H1 (cell line): Measurements from ENCODE around the gene PELI2.

Source experiments
- CTCF ChIP-seq, 3 experiments: IDR thresholded peaks; 1 replicate in 2 of 3; 2 replicates in 1 of 3; pipeline versions ENCODE4 v1.5.1 to v1.6.1; 2011; ENCODE audit warnings: low read length in 3 of 3, mild to moderate bottlenecking in 3 of 3, inconsistent platforms in 2 of 3, low read depth in 1 of 3, moderate library complexity in 1 of 3; ENCODE audit not compliant: insufficient read depth in 1 of 3; ENCODE audit errors: control extremely low read depth in 1 of 3
- SP1 ChIP-seq: IDR thresholded peaks from 2 replicates; pipeline ENCODE4 v1.6.1; 2011; ENCODE audit warnings: low read depth, low read length

- no peak for TF ChIP-seq CTCF (IDR thresholded peaks at IDR 0.05; ENCODE audit: control extremely low read depth in 1 of 3, insufficient read depth in 1 of 3, low read depth in 1 of 3, low read length in 3 of 3)
- TF ChIP-seq SP1, result no peak
Measured at GRCh38 chr14:56295743-56296142, 177.5 kb downstream of the PELI2 start.
